Heart right ventricle (tissue), 16 donors: ENCODE measurements around the gene HRAS. TPM values are rescaled to one million over a fixed set of nuclear protein-coding genes. Genes with fewer than 3 reads are reported as not detected.
A peak's percentile ranks its signal among the peaks of the same experiment; 100 is the strongest.

ENCODE experiments used
- ATAC-seq, 8 donors: fragments of 200-7000 bp; cut with Tn5 transposase; one replicate each; pipeline ENCODE4 v1.9.1; 2020; ENCODE audit warnings: mild to moderate bottlenecking in 8 of 8, moderate library complexity in 8 of 8, moderate number of reproducible peaks in 1 of 8
- DNase-seq, 2 donors: peaks; one replicate each; pipeline ENCODE4 v3.0.0-alpha.2; 2020
- H3K27ac ChIP-seq, 10 donors: fragments of 200-600 bp; sonication (generic) in 2 of 10; one replicate each; pipeline versions ENCODE4 v1.5.0 to v1.8.0; 2020 to 2022; ENCODE audit warnings: mild to moderate bottlenecking in 3 of 10
- H3K27me3 ChIP-seq, 7 donors: fragments of 200-600 bp; one replicate each; pipeline ENCODE4 v1.8.0; 2021 to 2022; ENCODE audit warnings: mild to moderate bottlenecking in 2 of 7
- H3K36me3 ChIP-seq, 9 donors: fragments of 200-600 bp; sonication (generic) in 1 of 9; one replicate each; pipeline versions ENCODE4 v1.5.0 to v1.8.0; 2020 to 2022; ENCODE audit warnings: mild to moderate bottlenecking in 2 of 9
- H3K4me1 ChIP-seq, 9 donors: fragments of 200-600 bp; sonication (generic) in 1 of 9; one replicate each; pipeline versions ENCODE4 v1.5.0 to v1.8.0; 2020 to 2022; ENCODE audit warnings: mild to moderate bottlenecking in 4 of 9
- H3K4me3 ChIP-seq, 10 donors: fragments of 200-600 bp; sonication (generic) in 2 of 10; one replicate each; pipeline versions ENCODE4 v1.5.0 to v1.8.0; 2020 to 2022; ENCODE audit warnings: mild to moderate bottlenecking in 7 of 10, moderate library complexity in 2 of 10
- H3K9me3 ChIP-seq, 11 donors: fragments of 200-600 bp in 10 of 11; sonication (generic) in 2 of 11; one replicate each; pipeline versions ENCODE4 v1.5.0 to v1.8.0; 2013 to 2022; ENCODE audit warnings: mild to moderate bottlenecking in 2 of 11, control low read depth in 1 of 11, moderate library complexity in 1 of 11
- WGBS, 2 donors: extraction: QIAGEN DNeasy Blood & Tissue Kit; methylation state at CpG; one replicate each; pipeline ENCODE4 v1.1.7; 2013; ENCODE audit warnings: inconsistent platforms in 1 of 2; 5-methylcytosine and 5-hydroxymethylcytosine counted together
- intact Hi-C, 10 donors: fragments of 100-400 bp; cut with DNase I; formaldehyde crosslinking; loops; one replicate each; pipeline versions ENCODE4 v1.11.1 to v1.14.2; 2022
- polyA plus RNA-seq, 2 donors: library from polyadenylated mRNA; stranded (reverse); fragments of 200-250 nt; gene quantifications; one replicate each; pipeline ENCODE4 v1.2.3, GENCODE V29; 2013
- total RNA-seq, 10 donors: library from RNA; stranded (reverse); fragmentation: NEBNext Ultra II Directional in 3 of 10; extraction: Animal tissue kit (Norgen Biotek cat#: 25700) in 3 of 10; gene quantifications; one replicate each; pipeline versions ENCODE4 v1.2.1 to v1.2.4, GENCODE V29; 2021 to 2023
- TF ChIP-seq, protein P1 (sequence below), 9 donors: fragments of 200-600 bp; sonication (generic) in 2 of 9; IDR thresholded peaks; one replicate each; pipeline versions ENCODE4 v1.5.0 to v1.8.0; 2021 to 2022; ENCODE audit warnings: antibody characterized with exemption in 9 of 9, mild to moderate bottlenecking in 5 of 9, moderate library complexity in 1 of 9
- donor health status: Arrhythmogenic right ventricular cardiomyopathy.
- donor health status: ischemic (EF 13 %, LVEDD 7.1; RV severe dilation, severe dysfunction).
- donor health status: healthy with polysubstance abuse.
- donor health status: DM: no; HTN: yes; CAD: no.
- donor health status: DM: no; HTN: no; CAD: no.
- donor health status: ischemic (EF 25% LVEDD 6.9; RV normal size, moderate dysfunction).
- donor health status: ischemic (EF 25% LVEDD 5.7; RV mildly dilated, moderate dysfunction).
- donor health status: healthy.
- donor health status: DM: yes; HTN: yes; CAD: no.
- donor health status: Ischemic cardiomyopathy.
- donor health status: ischemic (EF 35%, LVEDD 5.7; RV mildly dilated, moderate dysfunction).
- donor health status: nonischemic (EF 11% LVEDD 7.7; RV severe dilation, severe dysfunction).
- donor health status: DM: yes; HTN: yes; CAD: no.
- donor health status: PGD.
- donor health status: ischemic (EF 29% LVEDD 5.4; RV normal size, mild dysfunction).
- donor health status: nonischemic (EF 23%, LVEDD 6.1; RV moderate dilation, normal function).

Gene HRAS
- total and polyA plus RNA-seq, 12 donors, result 44.7 to 132 (median 56.4) TPM

DNA sequence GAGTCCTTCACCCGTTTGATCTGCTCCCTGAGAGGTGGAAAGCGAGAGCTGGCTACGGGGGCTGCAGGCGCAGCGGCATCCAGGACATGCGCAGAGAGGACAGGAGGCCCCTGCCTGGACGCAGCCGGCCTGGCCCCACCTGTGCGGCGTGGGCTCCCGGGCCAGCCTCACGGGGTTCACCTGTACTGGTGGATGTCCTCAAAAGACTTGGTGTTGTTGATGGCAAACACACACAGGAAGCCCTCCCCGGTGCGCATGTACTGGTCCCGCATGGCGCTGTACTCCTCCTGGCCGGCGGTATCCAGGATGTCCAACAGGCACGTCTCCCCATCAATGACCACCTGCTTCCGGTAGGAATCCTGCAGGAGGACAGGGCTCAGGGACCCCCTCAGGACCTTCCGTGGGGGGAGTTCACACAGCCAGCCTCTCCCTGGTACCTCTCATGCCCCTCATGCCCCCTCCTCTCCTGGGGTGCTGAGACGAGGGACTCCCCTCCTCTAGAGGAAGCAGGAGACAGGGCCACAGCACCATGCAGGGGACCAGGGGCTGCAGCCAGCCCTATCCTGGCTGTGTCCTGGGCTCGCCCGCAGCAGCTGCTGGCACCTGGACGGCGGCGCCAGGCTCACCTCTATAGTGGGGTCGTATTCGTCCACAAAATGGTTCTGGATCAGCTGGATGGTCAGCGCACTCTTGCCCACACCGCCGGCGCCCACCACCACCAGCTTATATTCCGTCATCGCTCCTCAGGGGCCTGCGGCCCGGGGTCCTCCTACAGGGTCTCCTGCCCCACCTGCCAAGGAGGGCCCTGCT, 1.6 kb downstream of the HRAS start:
- no peaks in the 10 kb centered on the region for H3K9me3 ChIP-seq
- peak overlapping the region in 9 of 10 donors; percentile 64 to 95 (median 86) for H3K4me3 ChIP-seq
- intact Hi-C loops, result loop anchor here in 1 of 10 donors (2.0 to 10.0 kb wide), 2 partner anchors 27 to 91 kb away; partner anchors contain the start of genes CDHR5, RNH1 and SCT
- H3K36me3 ChIP-seq, result peaks cover 0 to 38% (median 16%) of the 10 kb centered on the region in 9 donors
- H3K27ac ChIP-seq, result peak overlapping the region in 4 of 10 donors; percentile 59 to 78 (median 76)
- H3K4me1 ChIP-seq, result peaks cover 15 to 51% (median 39%) of the 10 kb centered on the region in 9 donors
- 91 to 92% methylated on average over 37 of the region's 37 CpGs for WGBS, 2 donors
- no peak for DNase-seq
- no peak for ATAC-seq
- H3K27me3 ChIP-seq, result peaks cover 0 to 25% (median 14%) of the 10 kb centered on the region in 7 donors
- TF ChIP-seq, protein P1, sequence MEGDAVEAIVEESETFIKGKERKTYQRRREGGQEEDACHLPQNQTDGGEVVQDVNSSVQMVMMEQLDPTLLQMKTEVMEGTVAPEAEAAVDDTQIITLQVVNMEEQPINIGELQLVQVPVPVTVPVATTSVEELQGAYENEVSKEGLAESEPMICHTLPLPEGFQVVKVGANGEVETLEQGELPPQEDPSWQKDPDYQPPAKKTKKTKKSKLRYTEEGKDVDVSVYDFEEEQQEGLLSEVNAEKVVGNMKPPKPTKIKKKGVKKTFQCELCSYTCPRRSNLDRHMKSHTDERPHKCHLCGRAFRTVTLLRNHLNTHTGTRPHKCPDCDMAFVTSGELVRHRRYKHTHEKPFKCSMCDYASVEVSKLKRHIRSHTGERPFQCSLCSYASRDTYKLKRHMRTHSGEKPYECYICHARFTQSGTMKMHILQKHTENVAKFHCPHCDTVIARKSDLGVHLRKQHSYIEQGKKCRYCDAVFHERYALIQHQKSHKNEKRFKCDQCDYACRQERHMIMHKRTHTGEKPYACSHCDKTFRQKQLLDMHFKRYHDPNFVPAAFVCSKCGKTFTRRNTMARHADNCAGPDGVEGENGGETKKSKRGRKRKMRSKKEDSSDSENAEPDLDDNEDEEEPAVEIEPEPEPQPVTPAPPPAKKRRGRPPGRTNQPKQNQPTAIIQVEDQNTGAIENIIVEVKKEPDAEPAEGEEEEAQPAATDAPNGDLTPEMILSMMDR (IDR thresholded peaks at IDR 0.05), result no peak

DNA sequence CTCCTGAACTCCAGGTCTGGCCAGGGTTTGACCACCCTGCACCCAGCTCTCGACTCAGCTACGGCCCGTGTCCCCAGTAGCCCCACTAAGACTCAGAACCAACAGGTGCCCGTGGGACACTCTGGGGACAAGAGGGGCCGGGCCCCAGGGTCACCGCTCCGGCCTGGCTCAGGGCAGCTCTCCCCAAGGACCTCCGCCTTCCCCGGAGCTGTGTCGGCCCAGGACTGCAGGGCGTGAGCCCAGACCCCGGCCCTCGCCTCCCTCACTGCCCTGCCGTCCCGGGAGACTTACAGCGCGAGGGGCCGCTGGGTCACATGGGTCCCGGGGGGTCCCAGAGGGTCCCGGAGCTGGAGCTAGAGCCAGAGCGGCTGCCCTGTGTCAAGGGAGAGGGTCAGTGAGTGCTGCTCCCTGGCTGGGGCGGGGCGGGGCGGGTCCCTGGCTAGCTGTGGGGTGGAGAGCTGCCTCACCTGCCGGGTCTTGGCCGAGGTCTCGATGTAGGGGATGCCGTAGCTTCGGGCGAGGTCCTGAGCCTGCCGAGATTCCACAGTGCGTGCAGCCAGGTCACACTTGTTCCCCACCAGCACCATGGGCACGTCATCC, 2.3 kb downstream of the HRAS start:
- DNase-seq, result no peak
- H3K27ac ChIP-seq, result no peak overlapping the region

DNA sequence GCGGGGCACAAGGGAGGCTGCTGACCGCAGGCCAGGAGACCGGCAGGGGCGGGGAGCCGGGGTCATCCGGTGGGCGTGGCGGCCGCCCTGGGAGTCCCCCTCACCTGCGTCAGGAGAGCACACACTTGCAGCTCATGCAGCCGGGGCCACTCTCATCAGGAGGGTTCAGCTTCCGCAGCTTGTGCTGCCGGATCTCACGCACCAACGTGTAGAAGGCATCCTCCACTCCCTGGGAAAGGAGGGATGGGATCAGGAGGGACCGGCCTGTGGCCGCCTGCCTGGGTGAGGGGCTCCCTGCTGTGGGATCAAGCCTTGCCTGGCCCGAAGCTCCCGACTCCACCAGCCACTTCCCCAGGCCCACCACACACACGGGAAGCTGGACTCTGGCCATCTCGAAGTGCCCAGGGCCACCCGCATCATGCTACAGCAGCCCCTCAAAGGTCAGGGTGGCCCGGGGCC, 2.8 kb downstream of the HRAS start:
- ATAC-seq (no peak), DNase-seq (no peak)
- TF ChIP-seq, protein P1 (IDR thresholded peaks at IDR 0.05), result no peak
- H3K36me3 ChIP-seq, result peaks cover 0 to 38% (median 16%) of the 10 kb centered on the region in 9 donors
- peaks cover 0 to 16% (median 10%) of the 10 kb centered on the region in 7 donors for H3K27me3 ChIP-seq
- no peak overlapping the region for H3K27ac ChIP-seq
- H3K4me1 ChIP-seq, result peaks cover 15 to 49% (median 37%) of the 10 kb centered on the region in 9 donors
- intact Hi-C loops, result loop anchor here in 1 of 10 donors (10.0 kb wide), 1 partner anchor 92 kb away; the partner anchor contains the start of genes CDHR5 and SCT
- H3K9me3 ChIP-seq, result no peaks in the 10 kb centered on the region
- WGBS, 2 donors, result 76 to 79% methylated on average over 21 to 23 of the region's 23 CpGs
- H3K4me3 ChIP-seq, result no peak overlapping the region

More for the DNA sequence above, 2.3 kb downstream of the HRAS start:
- Histone ChIP-seq H3K4me3 (no peak overlapping the region), H3K27me3 (peaks cover 0 to 22% (median 14%) of the 10 kb centered on the region in 7 donors), H3K36me3 (peaks cover 0 to 38% (median 16%) of the 10 kb centered on the region in 9 donors), H3K9me3 (no peaks in the 10 kb centered on the region), H3K4me1 (peaks cover 15 to 51% (median 39%) of the 10 kb centered on the region in 9 donors)
- TF ChIP-seq, protein P1 (IDR thresholded peaks at IDR 0.05), result no peak
- no peak for ATAC-seq
- 93 to 94% methylated on average over 31 to 33 of the region's 33 CpGs for WGBS, 2 donors
- intact Hi-C loops, result loop anchor here in 1 of 10 donors (10.0 kb wide), 1 partner anchor 92 kb away; the partner anchor contains the start of genes CDHR5 and SCT

DNA sequence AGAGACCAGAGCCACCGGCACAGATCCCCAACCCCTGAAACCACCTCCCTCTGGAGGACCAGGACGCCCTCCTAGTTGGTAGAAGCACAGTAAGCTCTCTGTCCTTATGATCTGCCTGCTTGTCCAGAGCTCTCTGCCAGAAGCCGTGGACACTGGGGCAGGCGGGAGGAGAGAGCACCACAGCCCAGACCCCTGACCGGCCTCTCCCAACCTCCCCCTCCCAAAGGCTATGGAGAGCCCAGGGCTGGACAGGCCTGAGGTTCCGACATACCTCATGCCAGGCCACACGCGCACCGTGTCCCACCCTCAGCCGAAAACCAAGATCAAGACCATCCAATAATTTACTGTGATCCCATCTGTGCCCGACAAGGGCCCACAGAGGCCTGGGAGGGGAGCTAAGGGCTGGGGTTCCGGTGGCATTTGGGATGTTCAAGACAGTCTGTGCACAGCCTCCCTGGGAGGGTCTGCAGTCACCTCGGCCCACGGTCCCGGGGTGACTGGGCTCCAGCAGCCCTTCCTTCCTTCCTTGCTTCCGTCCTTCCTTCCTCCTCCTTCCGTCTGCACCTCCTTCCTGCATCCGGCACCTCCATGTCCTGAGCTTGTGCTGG, 3.4 kb downstream of the HRAS start:
- H3K36me3 ChIP-seq, result peaks cover 0 to 38% (median 16%) of the 10 kb centered on the region in 9 donors
- peaks cover 10 to 44% (median 32%) of the 10 kb centered on the region in 9 donors for H3K4me1 ChIP-seq
- ATAC-seq (no peak), DNase-seq (no peak)
- no peak overlapping the region for H3K4me3 ChIP-seq
- 83 to 85% methylated on average over 18 of the region's 18 CpGs for WGBS, 2 donors
- H3K27me3 ChIP-seq, result peaks cover 0 to 11% (median 5%) of the 10 kb centered on the region in 7 donors
- H3K27ac ChIP-seq, result no peak overlapping the region
- intact Hi-C loops, result loop anchor here in 1 of 10 donors (10.0 kb wide), 1 partner anchor 93 kb away; the partner anchor contains the start of genes CDHR5 and SCT
- TF ChIP-seq, protein P1 (IDR thresholded peaks at IDR 0.05), result no peak
- no peaks in the 10 kb centered on the region for H3K9me3 ChIP-seq
